GM12878 (cell line): ENCODE measurements around the gene KCNAB2. TPM values are rescaled to one million over a fixed set of nuclear protein-coding genes. Genes with fewer than 3 reads are reported as not detected.

ENCODE experiments used
- ATAC-seq: fragments of 200-7000 bp; cut with Tn5 transposase; 3 replicates; pipeline ENCODE4 v1.9.1; 2020; ENCODE audit warnings: mild to moderate bottlenecking, moderate library complexity
- BruUV-seq: library from RNA; stranded (reverse); fragments of 400-500 nt; replicated peaks from 2 replicates; lab custom pipeline; 2021; lab: Mats Ljungman, UMichigan
- CTCF ChIA-PET: fragments of 300-600 bp; sonication (Branson Sonifier 250); formaldehyde crosslinking; extraction: SDS; loops from one replicate; lab custom pipeline; 2021; ENCODE audit warnings: inconsistent platforms; lab: Yijun Ruan, JAX
- POLR2A ChIA-PET: fragments of 350-600 bp; formaldehyde crosslinking; extraction: SDS; loops from one replicate; lab custom pipeline; 2021; ENCODE audit warnings: inconsistent platforms; lab: Charles Lee
- RAD21 ChIA-PET: fragments of 300-600 bp; sonication (Branson Sonifier 250); formaldehyde crosslinking; loops from one replicate; lab custom pipeline; 2023; ENCODE audit warnings: antibody characterized with exemption; ENCODE audit not compliant: unreplicated experiment; lab: Charles Lee
- SMC1A ChIA-PET: fragments of 300-600 bp; sonication (Branson Sonifier 250); formaldehyde crosslinking; loops from one replicate; lab custom pipeline; 2023; ENCODE audit not compliant: unreplicated experiment, uncharacterized antibody; lab: Charles Lee
- DNase-seq: peaks from one replicate; pipeline ENCODE4 v3.0.0-alpha.2; 2011; ENCODE audit warnings: low read depth, low spot score
- FAIRE-seq: peaks from 3 replicates; lab custom pipeline; 2011; peaks lifted over from hg19 to GRCh38; lab: Jason Lieb, UNC
- H2AFZ ChIP-seq: 2 replicates; pipeline ENCODE4 v1.6.0; 2011; ENCODE audit warnings: low read depth, low read length, control low read depth; ENCODE audit not compliant: control insufficient read depth
- H3K27ac ChIP-seq: 2 replicates; pipeline ENCODE4 v1.5.1; 2011; ENCODE audit warnings: control low read depth; ENCODE audit not compliant: control insufficient read depth, insufficient read depth
- H3K27me3 ChIP-seq, 2 experiments: replicated peaks in 1 of 2; 2 replicates each; pipeline versions ENCODE4 v1.6.0 to v1.6.1; 2011; ENCODE audit warnings: low read length in 1 of 2; ENCODE audit not compliant: control insufficient read depth in 2 of 2, insufficient read depth in 2 of 2
- H3K36me3 ChIP-seq, 2 experiments: 2 replicates each; pipeline ENCODE4 v1.5.1; 2011; ENCODE audit warnings: low read length in 1 of 2; ENCODE audit not compliant: control insufficient read depth in 2 of 2, insufficient read depth in 2 of 2
- H3K4me1 ChIP-seq: 2 replicates; pipeline ENCODE4 v1.6.1; 2011; ENCODE audit warnings: mild to moderate bottlenecking, low read length, moderate library complexity, mixed read lengths; ENCODE audit not compliant: control insufficient read depth, insufficient read depth
- H3K4me2 ChIP-seq: 2 replicates; pipeline ENCODE4 v1.6.0; 2011; ENCODE audit warnings: control low read depth; ENCODE audit not compliant: control insufficient read depth, insufficient read depth
- H3K4me3 ChIP-seq: fragments of 200-600 bp; sonication (generic); 2 replicates; pipeline ENCODE4 v1.5.1; 2016
- H3K79me2 ChIP-seq: 2 replicates; pipeline ENCODE4 v1.6.0; 2011; ENCODE audit warnings: low read length; ENCODE audit not compliant: control insufficient read depth, insufficient read depth
- H3K9ac ChIP-seq: 2 replicates; pipeline ENCODE4 v1.8.0; 2011; ENCODE audit warnings: low read length, control low read depth, mixed read lengths; ENCODE audit not compliant: control insufficient read depth, insufficient read depth
- H3K9me3 ChIP-seq: replicated peaks from 3 replicates; pipeline ENCODE4 v1.5.1; 2011; ENCODE audit warnings: mild to moderate bottlenecking, low read length; ENCODE audit not compliant: control insufficient read depth, insufficient read depth
- H4K20me1 ChIP-seq: 2 replicates; pipeline ENCODE4 v1.6.0; 2011; ENCODE audit not compliant: control insufficient read depth, insufficient read depth
- CBX5 ChIP-seq: sonication (generic); IDR thresholded peaks from 2 replicates; pipeline ENCODE4 v1.6.1; 2016; ENCODE audit warnings: low read depth, moderate library complexity, mild to moderate bottlenecking, inconsistent platforms
- ZNF384 ChIP-seq: IDR thresholded peaks from 2 replicates; pipeline ENCODE4 v1.6.1; 2012; ENCODE audit warnings: low read depth, mild to moderate bottlenecking, low read length, improper control_type of control experiment, borderline replicate concordance
- ZZZ3 ChIP-seq: IDR thresholded peaks from 2 replicates; pipeline ENCODE4 v1.6.1; 2011; ENCODE audit warnings: low read depth; ENCODE audit not compliant: control insufficient read depth, insufficient read length
- WGBS: methylation state at CpG from one replicate; pipeline ENCODE4 v1.1.6; 2016; ENCODE audit warnings: low lambda C conversion rate; ENCODE audit not compliant: insufficient replicate concordance, insufficient coverage; ENCODE audit errors: missing lambda C conversion rate; 5-methylcytosine and 5-hydroxymethylcytosine counted together
- in situ Hi-C: fragments of 300-500 bp; cut with MboI; formaldehyde crosslinking; loops from 9 replicates; pipeline ENCODE4 v1.14.3; 2018; ENCODE audit warnings: mixed read lengths
- intact Hi-C: fragments of 100-400 bp; cut with micrococcal nuclease; formaldehyde crosslinking; loops from one replicate; pipeline ENCODE4 v1.14.2; 2022; ENCODE audit not compliant: unreplicated experiment
- polyA plus RNA-seq, 11 experiments: library from polyadenylated mRNA; depleted of rRNA in 4 of 11; unstranded in 6 of 11; stranded (reverse) in 5 of 11; fragments of >200 nt; fragmentation: Nextera tagmentation in 4 of 11; fragmentation: Illumina TruSeq in 1 of 11; extraction: Ambion mirVana in 4 of 11; extraction: Trizol in 1 of 11; gene quantifications; 1 replicate in 1 of 11; 2 replicates in 10 of 11; pipeline versions ENCODE4 v1.2.1 to v1.2.3, GENCODE V29; 2011 to 2016; ENCODE audit warnings: inconsistent platforms in 2 of 11, missing spikeins in 2 of 11, low read depth in 1 of 11
- total RNA-seq, 4 experiments: library from RNA; depleted of rRNA in 3 of 4; stranded (reverse); fragments of >200 nt in 3 of 4; fragmentation: Illumina TruSeq in 1 of 4; extraction: Trizol in 1 of 4; gene quantifications; 2 replicates each; pipeline versions ENCODE4 v1.2.1 to v1.2.3, GENCODE V29; 2013 to 2021
- TF ChIP-seq, protein P1 (sequence below): IDR thresholded peaks from 2 replicates; pipeline ENCODE4 v1.6.1; 2012; ENCODE audit warnings: low read length, inconsistent platforms

KCNAB2 gene
- total and polyA plus RNA-seq, 10 of the 15 experiments (the other 5 are each of a cell fraction or from before 2014, with no cell fraction given), result 2.9 to 123 (median 62.4) TPM

DNA sequence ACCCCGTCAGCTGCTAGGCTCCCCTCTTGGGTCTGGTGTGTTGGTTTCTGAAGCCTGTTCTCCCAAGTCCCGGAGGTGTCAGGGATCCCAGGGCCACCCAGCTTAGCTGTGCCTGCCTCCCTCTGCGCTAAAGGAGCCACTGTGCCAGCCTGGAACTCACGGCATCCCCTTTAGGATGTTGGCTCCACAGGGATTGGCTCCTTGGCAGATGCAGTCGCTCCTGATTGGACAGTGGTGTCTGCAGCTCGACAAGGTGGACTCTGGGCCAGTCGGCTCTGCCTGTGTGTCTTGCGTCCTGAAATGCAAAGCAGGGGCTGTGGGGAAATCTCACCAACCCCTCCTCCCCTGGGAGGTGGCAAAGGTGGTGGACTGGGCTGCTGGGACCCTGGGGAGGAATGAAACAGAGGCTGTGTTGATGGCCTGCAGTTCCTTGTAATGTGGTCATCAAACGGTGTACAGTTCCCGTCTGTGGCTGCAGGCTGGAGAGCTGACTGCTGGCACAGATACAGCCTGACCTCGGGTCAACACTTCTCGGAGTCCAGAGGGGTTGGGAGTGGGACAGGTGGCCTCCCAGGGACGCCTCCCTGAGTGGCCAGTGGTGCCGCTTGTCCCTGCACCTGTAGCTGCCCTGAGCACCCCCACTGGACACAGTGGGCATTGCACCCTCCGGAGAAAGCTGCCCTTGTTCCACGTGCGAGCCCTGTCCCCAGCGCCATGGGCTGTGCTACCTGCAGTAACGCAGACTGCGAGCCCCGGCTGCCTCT is 11.5 kb upstream of the KCNAB2 start (continued):
- TF ChIP-seq, protein P1, sequence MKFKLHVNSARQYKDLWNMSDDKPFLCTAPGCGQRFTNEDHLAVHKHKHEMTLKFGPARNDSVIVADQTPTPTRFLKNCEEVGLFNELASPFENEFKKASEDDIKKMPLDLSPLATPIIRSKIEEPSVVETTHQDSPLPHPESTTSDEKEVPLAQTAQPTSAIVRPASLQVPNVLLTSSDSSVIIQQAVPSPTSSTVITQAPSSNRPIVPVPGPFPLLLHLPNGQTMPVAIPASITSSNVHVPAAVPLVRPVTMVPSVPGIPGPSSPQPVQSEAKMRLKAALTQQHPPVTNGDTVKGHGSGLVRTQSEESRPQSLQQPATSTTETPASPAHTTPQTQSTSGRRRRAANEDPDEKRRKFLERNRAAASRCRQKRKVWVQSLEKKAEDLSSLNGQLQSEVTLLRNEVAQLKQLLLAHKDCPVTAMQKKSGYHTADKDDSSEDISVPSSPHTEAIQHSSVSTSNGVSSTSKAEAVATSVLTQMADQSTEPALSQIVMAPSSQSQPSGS, result no peak
- TF ChIP-seq CBX5, result no peak

DNA sequence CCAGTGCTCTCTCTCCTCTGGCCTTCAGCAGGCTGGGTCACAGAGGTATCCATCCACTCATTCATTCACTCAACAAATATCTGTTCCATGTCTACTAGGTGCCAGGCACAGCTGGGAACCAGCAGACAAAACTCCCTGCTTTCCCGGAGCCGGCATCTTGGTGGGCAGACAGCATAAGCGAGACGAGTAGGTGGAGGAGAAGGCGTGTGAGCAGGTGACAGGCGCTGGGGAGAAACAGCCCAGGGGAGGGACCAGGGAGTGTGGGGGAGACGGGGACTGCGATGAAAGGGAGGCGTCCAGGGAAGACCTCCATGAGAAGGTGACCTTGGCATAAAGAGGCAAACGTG is 11.0 kb upstream of the KCNAB2 start:
- CTCF ChIA-PET, result interaction anchor here (0.6 to 1.2 kb wide), 3 partner anchors 10 to 41 kb away, joined by 3 to 6 read pairs (median 4); no protein-coding TSS in a partner anchor
- no peak overlapping the region for H3K9ac ChIP-seq
- SMC1A ChIA-PET, result no interaction called here
- no peak overlapping the region for H3K4me2 ChIP-seq
- no peak overlapping the region for H3K27ac ChIP-seq
- BruUV-seq, result no TSS peak
- DNase-seq, result no peak
- in situ Hi-C loops, result no loop called here
- no peak overlapping the region for H3K4me3 ChIP-seq
- TF ChIP-seq ZZZ3 (no peak), ZNF384 (no peak)
- no peak overlapping the region for H2AFZ ChIP-seq
- H3K79me2 ChIP-seq, result peaks cover 52% of the 10 kb centered on the region
- no peaks in the 10 kb centered on the region for H3K9me3 ChIP-seq
- intact Hi-C loops, result no loop called here
- peaks cover 9 to 25% of the 10 kb centered on the region in 2 experiments for H3K36me3 ChIP-seq
- peaks cover 11% of the 10 kb centered on the region for H4K20me1 ChIP-seq
- RAD21 ChIA-PET, result interaction anchor here (1.9 kb wide), 1 partner anchor 41 kb away, joined by 6 read pairs; no protein-coding TSS in a partner anchor
- H3K4me1 ChIP-seq, result peaks cover 11% of the 10 kb centered on the region
- 93% methylated on average over 10 of the region's 10 CpGs for WGBS
- no peak for ATAC-seq
- FAIRE-seq, result no peak
- H3K27me3 ChIP-seq, result no peaks in the 10 kb centered on the region
- POLR2A ChIA-PET, result no interaction called here
